Measurements from ENCODE around the gene ENDOD1. TPM values are rescaled to one million over a fixed set of nuclear protein-coding genes. Genes with fewer than 3 reads are reported as not detected.

Gene ENDOD1
- polyA plus RNA-seq, 1 experiment, result 12.1 TPM

DNA sequence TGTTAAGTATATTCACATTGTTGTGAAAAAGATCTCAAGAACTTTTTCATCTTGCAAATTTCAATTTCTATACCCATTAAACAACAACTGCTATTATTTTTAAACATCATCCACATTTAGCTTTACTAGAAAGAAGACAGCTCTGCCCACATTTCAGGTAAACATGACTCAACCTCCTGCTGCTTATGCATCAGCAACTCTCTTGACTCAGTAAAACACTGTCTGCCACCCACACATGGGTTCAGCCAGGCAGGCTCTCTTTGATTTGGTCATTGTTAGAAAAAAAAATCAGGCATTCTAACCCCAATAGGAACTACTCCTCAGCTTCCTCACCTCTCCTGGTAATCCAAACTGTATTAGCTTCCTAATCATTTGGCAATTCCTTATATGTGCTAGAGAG, 5.1 kb upstream of the ENDOD1 start:
- no peak overlapping the region for H3K4me3 ChIP-seq (ENCODE audit: low read depth, low read length)
- H3K9me3 ChIP-seq (ENCODE audit: control insufficient read depth, insufficient read depth, low read length), result no peaks in the 10 kb centered on the region; the same call in 1 of the 2 replicates
- DNase-seq (ENCODE audit: low read depth, low spot score), result no peak
- H3K27ac ChIP-seq (ENCODE audit: low read depth, low read length), result no peak overlapping the region
- ChIA-PET POLR2A (interaction anchor here (1.2 kb wide), 1 partner anchor 17 kb away, joined by 3 read pairs; the partner anchor contains the start of gene SRSF8), CTCF (interaction anchor here (1.3 to 2.9 kb wide), 4 partner anchors 14 to 621 kb away, joined by 4 to 12 read pairs (median 8); no protein-coding TSS in a partner anchor)
- TF ChIP-seq CTCF (IDR thresholded peaks at IDR 0.05; ENCODE audit: low read depth, low read length), result no peak
- H3K27me3 ChIP-seq (ENCODE audit: control insufficient read depth, insufficient read depth, low read length), result no peaks in the 10 kb centered on the region

GRCh38 chr11:95085117-95085816, 4.4 kb upstream of the ENDOD1 start:
- POLR2A ChIA-PET, result interaction anchor here (0.6 kb wide), 2 partner anchors 18 to 57 kb away, joined by 3 to 4 read pairs; no protein-coding TSS in a partner anchor
- Histone ChIP-seq H3K4me3 (ENCODE audit: low read depth, low read length) (no peak overlapping the region), H3K27ac (ENCODE audit: low read depth, low read length) (no peak overlapping the region), H3K27me3 (ENCODE audit: control insufficient read depth, insufficient read depth, low read length) (no peaks in the 10 kb centered on the region), H3K9me3 (ENCODE audit: control insufficient read depth, insufficient read depth, low read length) (no peaks in the 10 kb centered on the region; the same call in 1 of the 2 replicates)
- CTCF ChIA-PET, result interaction anchor here (1.6 to 2.9 kb wide), 3 partner anchors 15 to 621 kb away, joined by 4 to 12 read pairs (median 9); no protein-coding TSS in a partner anchor
- DNase-seq (ENCODE audit: low read depth, low spot score), result no peak
- no peak for TF ChIP-seq CTCF (IDR thresholded peaks at IDR 0.05; ENCODE audit: low read depth, low read length)

- no peaks in the 10 kb centered on the region; the same call in 1 of the 2 replicates for H3K9me3 ChIP-seq (ENCODE audit: control insufficient read depth, insufficient read depth, low read length)
- no peak for TF ChIP-seq CTCF (IDR thresholded peaks at IDR 0.05; ENCODE audit: low read depth, low read length)
- H3K4me3 ChIP-seq (ENCODE audit: low read depth, low read length), result no peak overlapping the region
- POLR2A ChIA-PET, result interaction anchor here (0.6 kb wide), 2 partner anchors 19 to 56 kb away, joined by 3 to 4 read pairs; no protein-coding TSS in a partner anchor
- H3K27me3 ChIP-seq (ENCODE audit: control insufficient read depth, insufficient read depth, low read length), result no peaks in the 10 kb centered on the region
- CTCF ChIA-PET, result interaction anchor here (2.9 kb wide), 1 partner anchor 16 kb away, joined by 12 read pairs; no protein-coding TSS in a partner anchor
- H3K27ac ChIP-seq (ENCODE audit: low read depth, low read length), result no peak overlapping the region
- DNase-seq (ENCODE audit: low read depth, low spot score), result no peak
Observed at GRCh38 chr11:95086151-95086550, 3.5 kb upstream of the ENDOD1 start.

GRCh38 chr11:95086836-95087570, 2.6 kb upstream of the ENDOD1 start:
- CTCF ChIA-PET, result no interaction called here
- Histone ChIP-seq H3K4me3 (ENCODE audit: low read depth, low read length) (no peak overlapping the region), H3K27me3 (ENCODE audit: control insufficient read depth, insufficient read depth, low read length) (no peaks in the 10 kb centered on the region), H3K9me3 (ENCODE audit: control insufficient read depth, insufficient read depth, low read length) (no peaks in the 10 kb centered on the region; the same call in 1 of the 2 replicates), H3K27ac (ENCODE audit: low read depth, low read length) (no peak overlapping the region)
- POLR2A ChIA-PET, result no interaction called here
- TF ChIP-seq CTCF (IDR thresholded peaks at IDR 0.05; ENCODE audit: low read depth, low read length), result no peak
- no peak for DNase-seq (ENCODE audit: low read depth, low spot score)
